ENCODE results near the gene CFAP74. TPM values are rescaled to one million over a fixed set of nuclear protein-coding genes. Genes with fewer than 3 reads are reported as not detected.

The CFAP74 gene
- total RNA-seq, 4 donors from 2014 or later = 0.24 TPM; not detected in 3

DNA sequence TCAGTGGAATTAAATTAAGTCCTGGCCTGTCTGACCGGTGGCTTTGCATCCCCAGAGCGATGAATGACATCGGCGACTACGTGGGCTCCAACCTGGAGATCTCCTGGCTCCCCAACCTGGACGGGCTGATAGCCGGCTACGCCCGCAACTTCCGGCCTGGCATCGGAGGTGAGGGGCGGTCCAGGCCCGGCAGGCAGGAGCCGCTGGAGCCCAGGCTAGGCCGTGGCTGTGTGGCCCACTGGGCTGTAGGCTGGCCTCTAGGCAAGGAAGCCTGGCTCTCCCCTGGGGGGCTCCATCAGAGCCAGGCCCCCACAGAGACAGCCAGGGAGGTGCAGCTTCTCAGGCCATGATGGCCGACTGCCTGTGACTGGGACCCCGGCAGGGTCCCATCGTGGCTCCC is 21.3 kb upstream of the CFAP74 start:
- TF ChIP-seq, protein P1, sequence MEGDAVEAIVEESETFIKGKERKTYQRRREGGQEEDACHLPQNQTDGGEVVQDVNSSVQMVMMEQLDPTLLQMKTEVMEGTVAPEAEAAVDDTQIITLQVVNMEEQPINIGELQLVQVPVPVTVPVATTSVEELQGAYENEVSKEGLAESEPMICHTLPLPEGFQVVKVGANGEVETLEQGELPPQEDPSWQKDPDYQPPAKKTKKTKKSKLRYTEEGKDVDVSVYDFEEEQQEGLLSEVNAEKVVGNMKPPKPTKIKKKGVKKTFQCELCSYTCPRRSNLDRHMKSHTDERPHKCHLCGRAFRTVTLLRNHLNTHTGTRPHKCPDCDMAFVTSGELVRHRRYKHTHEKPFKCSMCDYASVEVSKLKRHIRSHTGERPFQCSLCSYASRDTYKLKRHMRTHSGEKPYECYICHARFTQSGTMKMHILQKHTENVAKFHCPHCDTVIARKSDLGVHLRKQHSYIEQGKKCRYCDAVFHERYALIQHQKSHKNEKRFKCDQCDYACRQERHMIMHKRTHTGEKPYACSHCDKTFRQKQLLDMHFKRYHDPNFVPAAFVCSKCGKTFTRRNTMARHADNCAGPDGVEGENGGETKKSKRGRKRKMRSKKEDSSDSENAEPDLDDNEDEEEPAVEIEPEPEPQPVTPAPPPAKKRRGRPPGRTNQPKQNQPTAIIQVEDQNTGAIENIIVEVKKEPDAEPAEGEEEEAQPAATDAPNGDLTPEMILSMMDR (IDR thresholded peaks at IDR 0.05) = no peak
- DNase-seq (ENCODE audit: low spot score) = no peak
- ATAC-seq (ENCODE audit: low FRiP score) = no peak

DNA sequence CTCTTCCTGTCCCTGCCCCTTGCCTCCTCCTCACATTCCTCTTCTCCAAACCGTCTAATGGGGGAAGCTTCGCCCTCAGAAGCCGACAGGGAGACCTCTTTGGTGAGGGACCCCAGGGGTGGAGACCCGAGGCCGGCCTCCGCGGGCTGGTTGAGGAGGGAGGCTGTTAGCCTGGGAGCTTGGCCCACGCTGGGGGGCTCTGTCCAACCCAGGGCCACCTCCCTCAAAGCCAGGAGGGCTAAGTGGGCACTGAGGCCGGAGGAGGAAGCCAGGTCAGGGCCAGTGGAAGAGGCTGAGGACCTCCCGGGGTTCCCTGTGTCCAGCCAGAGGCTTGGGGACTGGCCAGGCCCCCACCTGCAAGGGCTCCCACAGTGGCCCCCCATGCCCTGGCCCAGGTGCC is 20.9 kb upstream of the CFAP74 start:
- TF ChIP-seq, protein P1 (IDR thresholded peaks at IDR 0.05) = no peak
- DNase-seq (ENCODE audit: low spot score) (no peak), ATAC-seq (ENCODE audit: low FRiP score) (no peak)

DNA sequence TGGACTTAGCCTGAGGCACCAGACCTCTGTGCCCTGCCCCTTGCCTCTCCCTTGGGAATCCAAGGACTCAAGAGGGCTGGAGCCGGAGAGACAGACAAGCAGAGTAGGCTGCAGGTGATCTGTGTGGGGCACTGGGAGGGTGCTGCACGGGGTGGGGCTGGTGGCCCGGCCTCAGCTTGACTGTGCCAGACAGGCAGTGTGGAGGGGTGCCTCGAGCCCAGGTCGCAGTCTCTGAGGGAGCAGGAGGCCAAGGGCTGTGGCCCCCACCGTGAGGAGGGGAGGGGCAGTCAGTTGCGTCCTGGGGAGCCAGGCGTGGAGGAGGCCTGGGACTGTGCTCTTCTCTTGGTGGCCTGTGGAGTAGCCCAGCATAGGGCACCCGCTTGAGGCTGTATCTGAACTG is 19.6 kb upstream of the CFAP74 start:
- ATAC-seq (ENCODE audit: low FRiP score) = no peak
- no peak for DNase-seq (ENCODE audit: low spot score)
- TF ChIP-seq, protein P1 (IDR thresholded peaks at IDR 0.05) = no peak

DNA sequence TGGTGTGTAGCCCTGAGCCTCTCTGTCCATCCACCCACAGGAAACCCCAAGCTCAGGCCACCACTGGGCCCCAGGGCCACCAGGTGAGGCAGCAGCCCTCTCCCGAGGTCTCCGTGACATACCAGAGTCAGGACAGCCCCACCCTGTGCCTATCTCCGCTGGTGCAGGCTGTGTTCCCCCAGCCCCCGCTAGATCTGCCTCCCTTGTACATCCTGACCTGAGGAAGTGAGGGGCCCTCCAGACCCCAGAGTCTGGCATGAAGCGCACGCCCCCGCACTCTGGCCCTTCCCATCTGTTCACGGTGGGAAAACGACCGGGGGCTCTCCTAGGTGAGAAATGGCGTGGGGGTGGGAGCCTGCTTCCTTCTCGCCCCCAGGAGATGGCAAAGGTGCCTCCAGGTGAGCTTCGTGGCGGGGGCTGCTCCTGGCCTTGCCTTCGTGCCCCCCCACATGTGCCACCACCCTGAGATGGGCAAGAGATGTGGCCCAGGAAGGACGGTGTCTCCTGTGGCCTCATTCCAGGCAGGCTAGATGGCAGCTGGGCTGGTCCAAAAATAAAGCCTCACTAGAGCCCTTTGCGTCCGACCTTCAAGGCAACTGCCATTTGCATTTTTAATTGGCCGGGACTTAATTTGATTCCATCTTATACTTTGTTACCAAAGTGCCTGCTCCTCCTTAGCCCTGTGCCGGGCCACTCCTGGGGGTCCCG is 18.6 kb upstream of the CFAP74 start:
- TF ChIP-seq, protein P1 (IDR thresholded peaks at IDR 0.05) = no peak
- ATAC-seq (ENCODE audit: low FRiP score) (no peak), DNase-seq (ENCODE audit: low spot score) (no peak)

DNA sequence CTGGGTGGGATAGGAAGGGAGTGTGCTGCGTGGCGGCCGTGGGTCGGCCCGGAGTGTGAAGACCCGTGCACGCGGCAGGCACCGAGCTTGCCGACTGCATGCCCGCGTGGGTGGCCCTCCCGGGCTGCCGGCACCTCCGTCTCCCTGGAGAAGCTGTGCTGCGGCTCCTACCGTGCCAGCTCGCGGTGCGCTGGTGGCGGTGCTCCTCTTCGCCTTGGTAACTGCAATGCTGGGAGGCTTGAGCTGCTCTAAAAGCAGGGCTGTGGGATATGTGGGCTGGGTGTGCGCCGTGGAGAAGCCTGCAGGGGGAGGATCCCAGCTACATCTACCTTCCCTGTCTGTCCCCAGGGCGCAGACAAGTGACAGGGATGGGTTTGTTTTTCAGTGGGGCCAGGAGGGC is 18.0 kb upstream of the CFAP74 start:
- TF ChIP-seq, protein P1 (IDR thresholded peaks at IDR 0.05) = no peak
- no peak for DNase-seq (ENCODE audit: low spot score)
- ATAC-seq (ENCODE audit: low FRiP score) = no peak

DNA sequence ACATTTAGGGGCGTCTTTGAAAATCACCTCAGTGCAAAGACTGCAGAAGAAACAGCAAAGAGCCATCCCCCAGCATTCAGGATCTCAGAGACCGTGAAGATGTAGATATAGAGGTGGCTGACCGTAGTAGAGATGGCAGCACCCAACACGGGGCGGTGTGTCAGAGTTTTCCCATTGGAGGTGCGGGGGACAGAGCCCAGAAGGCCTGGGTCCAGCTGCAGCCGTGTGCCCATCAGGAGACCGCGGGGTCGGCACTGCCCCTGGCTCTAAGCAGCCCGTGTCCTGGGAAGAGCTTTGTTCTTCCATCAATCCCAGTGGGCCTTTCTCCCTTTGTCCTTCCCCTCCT is 16.7 kb upstream of the CFAP74 start:
- DNase-seq (ENCODE audit: low spot score) = no peak
- no peak for ATAC-seq (ENCODE audit: low FRiP score)

More for the DNA sequence above, 16.7 kb upstream of the CFAP74 start:
- TF ChIP-seq, protein P1 (IDR thresholded peaks at IDR 0.05) = no peak
